GM10248 (cell line): ENCODE results near the gene ANKRD12.
A peak's percentile ranks its signal among the peaks of the same experiment; 100 is the strongest.

Source experiments
- CTCF ChIA-PET: fragments of 300-600 bp; sonication (Branson Sonifier 250); formaldehyde crosslinking; extraction: SDS; loops from one replicate; lab custom pipeline; 2021; ENCODE audit warnings: antibody characterized with exemption; lab: Yijun Ruan, JAX
- POLR2A ChIA-PET: fragments of 350-650 bp; sonication (Branson Sonifier 250); formaldehyde crosslinking; extraction: SDS; loops from one replicate; lab custom pipeline; 2020; ENCODE audit warnings: antibody characterized with exemption; lab: Yijun Ruan, JAX
- DNase-seq: peaks from one replicate; pipeline ENCODE4 v3.0.0; 2012; ENCODE audit errors: extremely low spot score
- TF ChIP-seq, protein P1 (sequence below): IDR thresholded peaks from 2 replicates; pipeline ENCODE4 v1.5.1; 2012; ENCODE audit warnings: mild to moderate bottlenecking, low read depth; ENCODE audit errors: extremely low read depth, missing control alignments, control extremely low read depth

Gene ANKRD12

DNA sequence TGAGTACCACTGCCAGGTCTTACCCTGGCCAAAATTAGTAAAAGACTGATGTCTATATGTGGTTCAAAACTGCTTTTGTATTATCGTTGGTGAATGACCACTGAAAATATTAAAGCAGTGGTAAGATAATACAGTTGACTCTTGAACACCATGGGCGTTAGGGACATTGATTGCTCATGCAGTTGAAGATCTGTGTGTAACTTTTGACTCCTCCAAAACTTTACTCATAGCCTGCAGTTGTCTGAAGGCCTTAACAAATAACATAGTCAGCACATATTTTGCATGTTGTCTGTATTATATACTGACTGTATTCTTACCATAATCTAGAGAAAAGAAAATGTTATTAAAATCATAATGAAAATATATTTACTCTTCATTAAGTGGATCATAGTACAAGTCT lies 5.8 kb upstream of the ANKRD12 start:
- no peak for DNase-seq
- TF ChIP-seq, protein P1, sequence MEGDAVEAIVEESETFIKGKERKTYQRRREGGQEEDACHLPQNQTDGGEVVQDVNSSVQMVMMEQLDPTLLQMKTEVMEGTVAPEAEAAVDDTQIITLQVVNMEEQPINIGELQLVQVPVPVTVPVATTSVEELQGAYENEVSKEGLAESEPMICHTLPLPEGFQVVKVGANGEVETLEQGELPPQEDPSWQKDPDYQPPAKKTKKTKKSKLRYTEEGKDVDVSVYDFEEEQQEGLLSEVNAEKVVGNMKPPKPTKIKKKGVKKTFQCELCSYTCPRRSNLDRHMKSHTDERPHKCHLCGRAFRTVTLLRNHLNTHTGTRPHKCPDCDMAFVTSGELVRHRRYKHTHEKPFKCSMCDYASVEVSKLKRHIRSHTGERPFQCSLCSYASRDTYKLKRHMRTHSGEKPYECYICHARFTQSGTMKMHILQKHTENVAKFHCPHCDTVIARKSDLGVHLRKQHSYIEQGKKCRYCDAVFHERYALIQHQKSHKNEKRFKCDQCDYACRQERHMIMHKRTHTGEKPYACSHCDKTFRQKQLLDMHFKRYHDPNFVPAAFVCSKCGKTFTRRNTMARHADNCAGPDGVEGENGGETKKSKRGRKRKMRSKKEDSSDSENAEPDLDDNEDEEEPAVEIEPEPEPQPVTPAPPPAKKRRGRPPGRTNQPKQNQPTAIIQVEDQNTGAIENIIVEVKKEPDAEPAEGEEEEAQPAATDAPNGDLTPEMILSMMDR: no peak
- CTCF ChIA-PET: no interaction called here
- POLR2A ChIA-PET: no interaction called here

DNA sequence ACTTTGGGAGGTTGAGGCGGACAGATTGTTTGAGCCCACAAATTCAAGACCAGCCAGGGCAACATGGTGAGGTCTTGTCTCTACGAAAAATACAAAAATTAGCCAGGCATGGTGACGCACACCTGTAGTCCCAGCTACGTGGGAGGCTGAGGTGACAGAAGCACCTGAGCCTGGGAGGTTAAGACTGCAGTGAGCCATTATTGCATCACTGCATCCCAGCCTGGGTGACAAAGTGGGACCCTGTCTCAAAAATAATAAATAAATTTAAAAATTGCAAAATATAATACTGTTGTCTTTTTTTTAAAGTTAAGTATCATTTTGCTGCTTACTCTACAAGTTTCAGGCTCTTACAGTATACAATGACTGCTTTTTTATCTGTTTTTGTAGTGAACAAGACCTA lies 4.0 kb upstream of the ANKRD12 start:
- CTCF ChIA-PET: interaction anchor here (1.4 kb wide), 2 partner anchors 11 to 15 kb away, joined by 5 to 7 read pairs; no protein-coding TSS in a partner anchor
- DNase-seq: no peak
- POLR2A ChIA-PET: no interaction called here
- TF ChIP-seq, protein P1: no peak

DNA sequence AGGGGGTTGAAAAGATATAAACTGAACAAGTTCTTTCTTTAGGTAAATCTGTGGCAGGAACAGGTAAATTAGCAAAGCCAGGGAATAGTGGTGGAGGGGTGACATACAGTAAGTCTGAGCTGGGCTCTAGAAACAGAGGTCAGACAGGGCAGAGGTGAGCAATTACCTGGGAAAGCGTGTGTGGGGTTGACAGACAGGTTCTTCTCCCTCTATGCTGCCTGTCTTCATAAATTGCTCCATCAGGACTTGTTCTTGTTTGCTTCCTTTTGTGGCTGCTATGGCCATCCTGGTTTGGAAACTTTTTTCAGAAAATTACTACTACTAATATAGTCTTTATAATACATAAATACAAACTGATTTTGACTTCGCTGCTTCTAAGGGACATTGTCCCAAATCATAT lies 3.4 kb upstream of the ANKRD12 start:
- DNase-seq: no peak
- ChIA-PET POLR2A (no interaction called here), CTCF (no interaction called here)
- TF ChIP-seq, protein P1: no peak

- ChIA-PET POLR2A (interaction anchor here (0.7 to 1.0 kb wide), 2 partner anchors 23 to 68 kb away, joined by 3 read pairs; no protein-coding TSS in a partner anchor), CTCF (interaction anchor here (0.6 to 2.1 kb wide), 5 partner anchors 9 to 79 kb away, joined by 3 to 10 read pairs (median 3); no protein-coding TSS in a partner anchor)
- TF ChIP-seq, protein P1: no peak
- no peak for DNase-seq
Measured at GRCh38 chr18:9135081-9135911, 1.3 kb upstream of the ANKRD12 start.

GRCh38 chr18:9135912-9136314 lies 668 bp upstream of the ANKRD12 start:
- ChIA-PET POLR2A (interaction anchor here (1.0 kb wide), 1 partner anchor 24 kb away, joined by 3 read pairs; no protein-coding TSS in a partner anchor), CTCF (interaction anchor here (1.0 to 2.1 kb wide), 3 partner anchors 10 to 62 kb away, joined by 3 to 10 read pairs (median 7); no protein-coding TSS in a partner anchor)
- DNase-seq: no peak
- TF ChIP-seq, protein P1: no peak

DNA sequence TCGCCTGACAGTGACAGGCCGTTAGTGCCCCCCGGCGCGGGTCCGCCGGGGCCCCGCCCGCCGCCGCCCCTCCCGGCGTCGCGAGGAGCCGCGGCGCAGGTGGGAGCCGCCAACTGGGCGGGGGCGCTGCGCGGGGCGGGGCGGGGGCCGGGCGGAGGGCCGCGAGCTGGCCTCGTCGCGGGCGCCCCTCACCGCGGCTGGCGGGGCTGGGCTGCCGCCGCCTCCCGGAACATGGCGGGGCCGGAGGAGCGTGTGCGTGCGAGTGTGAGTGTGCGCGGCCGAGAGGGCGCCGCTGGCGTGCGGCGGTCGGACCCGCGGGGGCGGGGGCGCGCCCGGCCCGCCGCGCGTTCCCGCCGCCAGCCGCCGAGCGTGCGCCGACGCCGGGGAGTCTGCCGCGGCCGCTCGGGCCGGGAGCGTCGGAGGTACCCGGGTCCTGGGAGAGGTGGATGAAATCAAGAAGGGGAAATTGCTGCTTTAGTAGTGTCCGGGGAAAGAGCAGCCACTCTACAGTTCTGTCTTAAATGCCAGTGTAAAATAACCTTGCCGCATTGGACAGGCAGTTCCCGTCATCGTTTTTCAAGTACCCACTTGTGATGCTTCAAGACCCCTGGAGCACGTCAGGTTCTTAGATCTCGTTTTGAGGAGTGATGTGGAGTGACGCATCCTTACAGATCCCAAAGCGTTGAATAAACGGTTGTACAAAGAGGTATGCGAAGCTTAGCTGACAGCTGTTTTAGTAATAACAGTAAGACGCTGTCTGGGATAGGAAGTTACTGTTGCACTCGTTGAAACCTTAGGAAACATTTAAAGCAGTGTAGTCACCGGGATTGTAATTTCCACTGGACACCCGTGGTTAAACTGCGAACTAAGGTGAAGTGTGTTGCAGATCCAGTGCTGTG lies 836 bp downstream of the ANKRD12 start:
- CTCF ChIA-PET: interaction anchor here (0.7 to 1.2 kb wide), 4 partner anchors 20 to 64 kb away, joined by 3 to 4 read pairs (median 4); no protein-coding TSS in a partner anchor
- TF ChIP-seq, protein P1: no peak
- peak; percentile 81 for DNase-seq
- POLR2A ChIA-PET: interaction anchor here (0.5 to 1.2 kb wide), 3 partner anchors 10 to 295 kb away, joined by 3 to 5 read pairs (median 4); no protein-coding TSS in a partner anchor
